Activated CD8-positive, alpha-beta T cell treated with anti-CD3 and anti-CD28 coated beads for 36 hours (primary cell): ENCODE results near the gene MRPL36. TPM values are rescaled to one million over a fixed set of nuclear protein-coding genes. Genes with fewer than 3 reads are reported as not detected.
"Not testable (repeated sequence)": the region's sequence is repeated elsewhere in the genome, so short reads cannot be mapped to it uniquely, and the experiment has no call there.

Experiments
- ATAC-seq: fragments of 200-7000 bp; cut with Tn5 transposase; one replicate; pipeline ENCODE4 v1.10.0; 2021; ENCODE audit warnings: mild to moderate bottlenecking, moderate library complexity
- CTCF ChIA-PET: fragments of 350-600 bp; sonication (Branson Sonifier 250); formaldehyde crosslinking; loops from one replicate; lab custom pipeline; 2021; ENCODE audit warnings: antibody characterized with exemption; lab: Charles Lee
- POLR2A ChIA-PET: fragments of 350-600 bp; sonication (Branson Sonifier 250); formaldehyde crosslinking; loops from one replicate; lab custom pipeline; 2021; ENCODE audit warnings: antibody characterized with exemption; lab: Charles Lee
- DNase-seq: peaks from one replicate; pipeline ENCODE4 v3.0.0-alpha.2; 2020
- H3K27ac Mint-ChIP-seq: one replicate; pipeline ENCODE4 v1.8.0; 2021; ENCODE audit warnings: mild to moderate bottlenecking, mixed read lengths
- H3K27me3 Mint-ChIP-seq: one replicate; pipeline ENCODE4 v1.8.0; 2021; ENCODE audit warnings: mixed read lengths
- H3K36me3 Mint-ChIP-seq: one replicate; pipeline ENCODE4 v1.8.0; 2021; ENCODE audit warnings: low read depth, mixed read lengths
- H3K4me1 Mint-ChIP-seq: one replicate; pipeline ENCODE4 v1.8.0; 2021; ENCODE audit warnings: low read depth, mixed read lengths
- H3K4me3 Mint-ChIP-seq: one replicate; pipeline ENCODE4 v1.8.0; 2021; ENCODE audit warnings: mild to moderate bottlenecking, moderate library complexity, mixed read lengths
- H3K9me3 Mint-ChIP-seq: one replicate; pipeline ENCODE4 v1.8.0; 2021; ENCODE audit warnings: mixed read lengths
- CTCF ChIP-seq: fragments of 200-600 bp; IDR thresholded peaks from one replicate; pipeline ENCODE4 v1.8.0; 2022; ENCODE audit warnings: antibody characterized with exemption, mild to moderate bottlenecking
- intact Hi-C: fragments of 100-400 bp; cut with micrococcal nuclease; formaldehyde crosslinking; loops from one replicate; pipeline ENCODE4 v1.10.0; 2022
- total RNA-seq, 2 experiments: library from RNA; stranded (reverse); gene quantifications; one replicate each; pipeline ENCODE4 v1.2.3, GENCODE V29; 2021

MRPL36 gene
- total RNA-seq, 2 experiments from 2014 or later, result 80.1 to 87.2 TPM

- intact Hi-C loops, result no loop called here
- no peaks in the 10 kb centered on the region for H3K4me1 Mint-ChIP-seq
- no peak for DNase-seq
- CTCF ChIA-PET, result no interaction called here
- peaks cover 13% of the 10 kb centered on the region for H3K27me3 Mint-ChIP-seq
- no peaks in the 10 kb centered on the region for H3K9me3 Mint-ChIP-seq
- no peaks in the 10 kb centered on the region for H3K36me3 Mint-ChIP-seq
- H3K27ac Mint-ChIP-seq, result no peak overlapping the region
- TF ChIP-seq CTCF, result peak; percentile 39
- ATAC-seq, result no peak
- POLR2A ChIA-PET, result no interaction called here
- H3K4me3 Mint-ChIP-seq, result no peak overlapping the region
Measured at GRCh38 chr5:1844708-1845436, 45.2 kb upstream of the MRPL36 start.

- H3K4me3 Mint-ChIP-seq, H3K9me3 Mint-ChIP-seq, H3K36me3 Mint-ChIP-seq, ATAC-seq, DNase-seq, H3K4me1 Mint-ChIP-seq, CTCF ChIA-PET, intact Hi-C loops, H3K27ac Mint-ChIP-seq, POLR2A ChIA-PET: not testable (repeated sequence)
- peaks cover 15% of the 10 kb centered on the region for H3K27me3 Mint-ChIP-seq
Measured at GRCh38 chr5:1843761-1844160, 44.1 kb upstream of the MRPL36 start.

GRCh38 chr5:1842004-1842819 lies 42.6 kb upstream of the MRPL36 start:
- H3K36me3 Mint-ChIP-seq, result no peaks in the 10 kb centered on the region
- DNase-seq, result no peak

GRCh38 chr5:1840741-1841521 lies 41.3 kb upstream of the MRPL36 start:
- no peak for TF ChIP-seq CTCF
- Mint-ChIP-seq H3K9me3 (no peaks in the 10 kb centered on the region), H3K36me3 (no peaks in the 10 kb centered on the region), H3K27me3 (peaks cover 11% of the 10 kb centered on the region), H3K27ac (no peak overlapping the region), H3K4me3 (no peak overlapping the region), H3K4me1 (no peaks in the 10 kb centered on the region)
- CTCF ChIA-PET, result interaction anchor here (1.0 kb wide), 1 partner anchor 102 kb away, joined by 3 read pairs; no protein-coding TSS in a partner anchor
- DNase-seq (no peak), ATAC-seq (no peak)
- intact Hi-C loops, result no loop called here
- POLR2A ChIA-PET, result no interaction called here

More at GRCh38 chr5:1842004-1842819, 42.6 kb upstream of the MRPL36 start:
- CTCF ChIA-PET, result no interaction called here
- Mint-ChIP-seq H3K4me1 (no peaks in the 10 kb centered on the region), H3K4me3 (no peak overlapping the region), H3K9me3 (no peaks in the 10 kb centered on the region), H3K27me3 (peaks cover 11% of the 10 kb centered on the region), H3K27ac (no peak overlapping the region)
- intact Hi-C loops, result no loop called here
- POLR2A ChIA-PET, result no interaction called here
- no peak for TF ChIP-seq CTCF
- ATAC-seq, result no peak

GRCh38 chr5:1840071-1840547 lies 40.5 kb upstream of the MRPL36 start:
- H3K9me3 Mint-ChIP-seq, result no peaks in the 10 kb centered on the region
- no peaks in the 10 kb centered on the region for H3K36me3 Mint-ChIP-seq
- H3K27ac Mint-ChIP-seq, result no peak overlapping the region
- ATAC-seq, result no peak
- DNase-seq, result no peak
- peaks cover 11% of the 10 kb centered on the region for H3K27me3 Mint-ChIP-seq
- H3K4me3 Mint-ChIP-seq, result no peak overlapping the region
- H3K4me1 Mint-ChIP-seq, result no peaks in the 10 kb centered on the region
- ChIA-PET POLR2A (no interaction called here), CTCF (no interaction called here)
- no peak for TF ChIP-seq CTCF
- intact Hi-C loops, result no loop called here
